GM21528 (cell line): ENCODE results near the gene EPHA8.

Source experiments
- ATAC-seq: cut with Tn5 transposase; IDR thresholded peaks from one replicate; pipeline ENCODE4 v1.9.1; 2021; ENCODE audit warnings: mild to moderate bottlenecking, moderate library complexity; ENCODE audit not compliant: unreplicated experiment, low FRiP score

EPHA8 gene

GRCh38 chr1:22612671-22613571 is 49.6 kb downstream of the EPHA8 start:
- no peak for ATAC-seq

- ATAC-seq: no peak
Observed at GRCh38 chr1:22613572-22613918, 50.3 kb downstream of the EPHA8 start.

GRCh38 chr1:22613951-22614350 is 50.7 kb downstream of the EPHA8 start:
- no peak for ATAC-seq

- no peak for ATAC-seq
Observed at GRCh38 chr1:22615886-22616285, 52.6 kb downstream of the EPHA8 start.

- no peak for ATAC-seq
Observed at GRCh38 chr1:22616571-22616970, 53.3 kb downstream of the EPHA8 start.

- no peak for ATAC-seq
Observed at GRCh38 chr1:22618056-22618455, 54.8 kb downstream of the EPHA8 start.

- ATAC-seq: no peak
Observed at GRCh38 chr1:22619252-22619651, 56.0 kb downstream of the EPHA8 start.

- ATAC-seq: no peak
Observed at GRCh38 chr1:22619798-22620197, 56.5 kb downstream of the EPHA8 start.

GRCh38 chr1:22621761-22622160 is 58.5 kb downstream of the EPHA8 start:
- no peak for ATAC-seq

GRCh38 chr1:22625262-22625925 is 62.1 kb downstream of the EPHA8 start:
- ATAC-seq: no peak

- no peak for ATAC-seq
Observed at GRCh38 chr1:22626237-22627157, 63.2 kb downstream of the EPHA8 start.

- no peak for ATAC-seq
Observed at GRCh38 chr1:22627331-22627730, 64.0 kb downstream of the EPHA8 start.

GRCh38 chr1:22628698-22629444 is 65.6 kb downstream of the EPHA8 start:
- no peak for ATAC-seq

GRCh38 chr1:22629886-22630285 is 66.6 kb downstream of the EPHA8 start:
- ATAC-seq: no peak

- ATAC-seq: no peak
Observed at GRCh38 chr1:22633697-22634463, 70.6 kb downstream of the EPHA8 start.

- ATAC-seq: no peak
Observed at GRCh38 chr1:22635436-22635835, 72.1 kb downstream of the EPHA8 start.

- ATAC-seq: no peak
Observed at GRCh38 chr1:22636353-22636752, 73.1 kb downstream of the EPHA8 start, which contains the start of gene C1QA. Gene C1QA, plus strand, starts transcription at chr1:22636628. Its CDS starts 989 bp downstream, at chr1:22637617.

GRCh38 chr1:22636927-22637326 is 73.6 kb downstream of the EPHA8 start:
- no peak for ATAC-seq

- ATAC-seq: no peak
Observed at GRCh38 chr1:22637907-22638445, 74.7 kb downstream of the EPHA8 start.
